Activated CD4-positive, CD25-positive, alpha-beta regulatory T cell treated with anti-CD3 and anti-CD28 coated beads, Interleukin-2, amount 50 U/mL, for 24 hours (primary cell): ENCODE results near the gene ZBTB8OS.
"Not testable (repeated sequence)": the region's sequence is repeated elsewhere in the genome, so short reads cannot be mapped to it uniquely, and the experiment has no call there.

Experiments
- ATAC-seq, 2 donors: fragments of 150-1000 bp; cut with Tn5 transposase; one replicate each; pipeline ENCODE4 v1.10.0; 2021; ENCODE audit warnings: mild to moderate bottlenecking in 1 of 2, moderate library complexity in 1 of 2

Gene ZBTB8OS

GRCh38 chr1:32647308-32648134 is 2.8 kb downstream of the ZBTB8OS start:
- no peak for ATAC-seq

- no peak for ATAC-seq
These were observed 5.9 kb downstream of the ZBTB8OS start for GRCh38 chr1:32644426-32644825.

- not testable (repeated sequence) for ATAC-seq
These were observed 8.0 kb downstream of the ZBTB8OS start for GRCh38 chr1:32642292-32642827.

GRCh38 chr1:32639489-32640075 is 10.8 kb downstream of the ZBTB8OS start:
- ATAC-seq, result no peak

- ATAC-seq, result no peak
These were observed 13.3 kb downstream of the ZBTB8OS start for GRCh38 chr1:32636914-32637645.

- no peak for ATAC-seq
These were observed 14.7 kb downstream of the ZBTB8OS start for GRCh38 chr1:32635508-32636277.

GRCh38 chr1:32632829-32633228 is 17.5 kb downstream of the ZBTB8OS start:
- ATAC-seq, result no peak

GRCh38 chr1:32630173-32630572 is 20.2 kb downstream of the ZBTB8OS start:
- ATAC-seq, result not testable (repeated sequence)

GRCh38 chr1:32627596-32628162 is 22.7 kb downstream of the ZBTB8OS start:
- peak; percentile 64 to 75 for ATAC-seq

- no peak for ATAC-seq
These were observed 24.2 kb downstream of the ZBTB8OS start for GRCh38 chr1:32626176-32626575.

- ATAC-seq, result peak; percentile 50 to 54
These were observed 26.6 kb downstream of the ZBTB8OS start for GRCh38 chr1:32623775-32624174.

GRCh38 chr1:32622806-32623681 is 27.3 kb downstream of the ZBTB8OS start:
- ATAC-seq, result peak; percentile 69 to 71

- ATAC-seq, result no peak
These were observed 28.1 kb downstream of the ZBTB8OS start for GRCh38 chr1:32622205-32622604.

- ATAC-seq, result peak; percentile 64 to 74
These were observed 30.5 kb downstream of the ZBTB8OS start for GRCh38 chr1:32619701-32620485.

GRCh38 chr1:32618673-32619221 is 31.6 kb downstream of the ZBTB8OS start:
- no peak for ATAC-seq

GRCh38 chr1:32613472-32613871 is 36.9 kb downstream of the ZBTB8OS start:
- no peak for ATAC-seq

GRCh38 chr1:32612189-32612881 is 38.0 kb downstream of the ZBTB8OS start:
- ATAC-seq, result peak; percentile 95 to 96

GRCh38 chr1:32611859-32612188 is 38.5 kb downstream of the ZBTB8OS start:
- ATAC-seq, result peak; percentile 17 to 44

GRCh38 chr1:32609180-32609579 is 41.2 kb downstream of the ZBTB8OS start:
- no peak for ATAC-seq
